ENCODE results near the gene MYH13.

The MYH13 gene

DNA sequence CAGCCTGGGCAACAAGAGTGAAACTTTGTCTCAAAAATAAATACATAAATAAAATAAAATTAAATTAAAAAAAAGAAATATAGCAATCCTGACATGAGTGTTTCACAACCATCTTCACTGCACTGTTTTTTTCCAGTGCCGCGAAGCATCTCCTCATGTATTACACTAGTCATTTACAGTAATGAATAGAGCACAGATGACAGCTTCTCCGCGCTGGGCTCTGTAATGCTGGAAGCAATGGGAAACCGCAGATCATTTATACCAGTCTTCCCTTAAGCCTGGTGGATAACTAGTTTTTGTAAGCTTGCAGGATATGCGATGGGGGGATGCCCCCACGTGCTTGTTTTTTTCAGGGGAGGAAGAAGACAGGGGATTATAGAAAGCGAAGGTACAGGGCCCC is 86.9 kb downstream of the MYH13 start:
- DNase-seq (ENCODE audit: low spot score): no peak
- in situ Hi-C loops (cut with MboI; ENCODE audit: low sequenced_read_pairs, unreplicated experiment): no loop called here
- TF ChIP-seq, protein P1, sequence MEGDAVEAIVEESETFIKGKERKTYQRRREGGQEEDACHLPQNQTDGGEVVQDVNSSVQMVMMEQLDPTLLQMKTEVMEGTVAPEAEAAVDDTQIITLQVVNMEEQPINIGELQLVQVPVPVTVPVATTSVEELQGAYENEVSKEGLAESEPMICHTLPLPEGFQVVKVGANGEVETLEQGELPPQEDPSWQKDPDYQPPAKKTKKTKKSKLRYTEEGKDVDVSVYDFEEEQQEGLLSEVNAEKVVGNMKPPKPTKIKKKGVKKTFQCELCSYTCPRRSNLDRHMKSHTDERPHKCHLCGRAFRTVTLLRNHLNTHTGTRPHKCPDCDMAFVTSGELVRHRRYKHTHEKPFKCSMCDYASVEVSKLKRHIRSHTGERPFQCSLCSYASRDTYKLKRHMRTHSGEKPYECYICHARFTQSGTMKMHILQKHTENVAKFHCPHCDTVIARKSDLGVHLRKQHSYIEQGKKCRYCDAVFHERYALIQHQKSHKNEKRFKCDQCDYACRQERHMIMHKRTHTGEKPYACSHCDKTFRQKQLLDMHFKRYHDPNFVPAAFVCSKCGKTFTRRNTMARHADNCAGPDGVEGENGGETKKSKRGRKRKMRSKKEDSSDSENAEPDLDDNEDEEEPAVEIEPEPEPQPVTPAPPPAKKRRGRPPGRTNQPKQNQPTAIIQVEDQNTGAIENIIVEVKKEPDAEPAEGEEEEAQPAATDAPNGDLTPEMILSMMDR (IDR thresholded peaks at IDR 0.05; ENCODE audit: borderline replicate concordance, control extremely low read depth, extremely low read depth, insufficient read depth, missing control alignments): no peak

DNA sequence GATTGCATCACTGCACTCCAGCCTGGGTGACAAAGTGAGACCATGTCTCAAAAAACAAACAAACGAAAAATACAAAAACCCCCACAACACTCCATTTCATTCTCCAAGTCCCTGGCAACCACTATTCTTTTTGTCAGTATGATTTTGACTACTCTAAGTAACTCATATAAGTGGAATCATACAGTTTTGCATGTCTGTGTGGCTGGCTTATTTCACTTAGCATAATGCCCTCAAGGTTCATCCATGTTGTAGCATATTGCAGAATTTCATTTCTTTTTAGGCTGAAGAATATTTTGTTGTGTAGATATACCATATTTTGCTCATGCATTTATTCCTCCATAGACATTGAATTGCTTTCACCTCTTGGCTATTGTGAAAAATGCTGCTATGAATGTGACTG is 92.7 kb downstream of the MYH13 start:
- TF ChIP-seq, protein P1 (IDR thresholded peaks at IDR 0.05; ENCODE audit: borderline replicate concordance, control extremely low read depth, extremely low read depth, insufficient read depth, missing control alignments): no peak
- no peak for DNase-seq (ENCODE audit: low spot score)
- in situ Hi-C loops (cut with MboI; ENCODE audit: low sequenced_read_pairs, unreplicated experiment): no loop called here

DNA sequence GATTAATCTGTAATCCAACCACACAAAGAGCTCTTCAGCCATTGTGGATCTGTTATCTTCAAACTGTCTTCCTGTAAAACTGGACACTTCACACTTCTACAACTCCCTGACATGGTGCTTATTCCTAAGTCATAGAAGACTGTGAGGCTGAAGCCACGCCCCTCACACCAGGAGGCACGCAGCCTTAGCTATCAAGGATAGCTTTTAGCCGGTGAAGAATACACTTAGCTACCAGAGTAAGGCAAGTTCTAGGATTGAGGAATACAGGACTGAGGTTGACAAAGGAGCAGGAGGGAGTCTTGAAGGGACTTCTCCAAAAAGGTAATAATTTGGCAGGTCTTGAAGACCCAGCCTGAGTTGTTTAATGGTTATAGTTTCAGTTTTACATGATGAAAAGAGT is 94.6 kb downstream of the MYH13 start:
- DNase-seq (ENCODE audit: low spot score): no peak
- TF ChIP-seq, protein P1 (IDR thresholded peaks at IDR 0.05; ENCODE audit: borderline replicate concordance, control extremely low read depth, extremely low read depth, insufficient read depth, missing control alignments): no peak
- in situ Hi-C loops (cut with MboI; ENCODE audit: low sequenced_read_pairs, unreplicated experiment): no loop called here

DNA sequence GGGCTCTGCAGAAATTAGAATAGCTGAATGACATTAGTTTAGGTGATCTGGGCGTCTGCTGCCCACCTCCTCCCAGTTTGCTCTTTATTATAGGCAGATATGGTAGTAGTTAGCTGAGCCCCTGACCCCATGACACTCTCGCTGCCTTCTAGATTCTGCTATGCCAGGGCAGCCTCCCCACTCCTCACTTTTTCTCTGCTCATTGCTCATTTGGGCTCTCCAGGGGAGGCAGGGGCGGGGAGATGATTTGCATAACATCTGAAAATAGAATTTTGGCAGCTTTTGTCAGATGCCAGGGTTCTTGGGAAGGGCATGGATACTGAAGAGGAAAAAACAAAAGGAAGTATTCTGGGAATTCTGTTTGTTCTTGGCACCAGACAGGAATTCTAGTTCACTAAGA is 96.4 kb downstream of the MYH13 start:
- DNase-seq (ENCODE audit: low spot score): no peak
- in situ Hi-C loops (cut with MboI; ENCODE audit: low sequenced_read_pairs, unreplicated experiment): no loop called here
- TF ChIP-seq, protein P1 (IDR thresholded peaks at IDR 0.05; ENCODE audit: borderline replicate concordance, control extremely low read depth, extremely low read depth, insufficient read depth, missing control alignments): no peak

DNA sequence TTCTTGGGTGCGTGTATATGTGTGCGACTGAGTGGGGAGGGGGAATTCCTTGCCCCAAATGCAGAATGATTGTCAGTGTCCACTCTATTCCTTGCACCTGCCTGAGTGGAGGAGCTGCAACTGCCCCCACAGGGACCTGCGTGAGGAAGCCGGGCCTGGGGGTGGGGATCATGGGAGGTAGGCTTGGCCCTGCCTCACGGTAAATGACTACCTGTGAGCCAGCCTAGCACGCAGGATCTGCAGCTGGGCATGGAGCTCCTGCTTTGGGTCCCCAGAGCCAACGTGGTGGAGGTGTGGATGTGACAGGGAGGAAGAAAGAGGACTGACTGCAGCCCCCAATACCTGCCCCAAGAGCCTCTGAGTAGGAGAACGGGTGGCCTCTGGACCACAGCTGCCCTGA is 97.4 kb downstream of the MYH13 start:
- no peak for DNase-seq (ENCODE audit: low spot score)
- TF ChIP-seq, protein P1 (IDR thresholded peaks at IDR 0.05; ENCODE audit: borderline replicate concordance, control extremely low read depth, extremely low read depth, insufficient read depth, missing control alignments): no peak
- in situ Hi-C loops (cut with MboI; ENCODE audit: low sequenced_read_pairs, unreplicated experiment): no loop called here

DNA sequence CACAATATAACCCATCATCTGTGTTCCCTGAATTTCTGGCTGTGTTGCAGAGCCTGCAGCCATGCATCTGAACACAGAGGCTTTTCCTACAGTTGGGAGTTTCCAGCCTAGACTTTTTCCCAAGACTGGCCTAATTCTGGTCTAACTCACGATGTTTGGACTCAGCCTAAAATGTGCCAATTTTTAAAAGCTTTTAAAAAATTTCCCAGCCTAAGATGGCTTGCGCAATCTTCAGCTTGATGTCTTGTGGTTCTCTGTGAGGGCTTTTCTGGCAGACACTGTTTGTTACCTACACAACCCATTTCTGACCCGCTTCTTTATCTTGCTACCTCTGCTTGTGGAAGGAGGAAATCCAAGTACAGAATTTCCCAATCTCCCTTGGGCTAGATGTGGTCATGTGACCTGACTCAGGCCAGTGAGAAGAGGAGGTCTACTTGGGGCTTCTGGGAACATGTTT is 101.7 kb downstream of the MYH13 start:
- no peak for DNase-seq (ENCODE audit: low spot score)
- TF ChIP-seq, protein P1 (IDR thresholded peaks at IDR 0.05; ENCODE audit: borderline replicate concordance, control extremely low read depth, extremely low read depth, insufficient read depth, missing control alignments): no peak
- in situ Hi-C loops (cut with MboI; ENCODE audit: low sequenced_read_pairs, unreplicated experiment): no loop called here

DNA sequence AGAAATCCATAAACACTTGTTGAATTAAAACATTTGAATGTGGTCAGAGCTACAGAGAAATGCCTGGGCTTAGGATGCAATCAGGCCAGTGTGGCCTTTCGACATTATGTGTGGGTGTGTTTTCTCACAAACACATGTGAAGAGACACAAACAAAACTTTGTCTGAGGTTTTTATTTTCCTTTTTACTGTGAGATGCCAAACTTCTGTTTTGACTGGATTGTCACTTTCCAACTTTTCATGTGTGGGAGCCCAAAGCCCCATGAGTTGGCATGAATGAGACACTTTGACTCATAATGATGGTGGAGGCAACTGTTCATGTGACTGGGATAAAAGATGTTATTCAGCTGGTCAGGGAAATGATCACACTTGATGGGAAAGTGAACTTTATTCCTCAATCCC is 102.5 kb downstream of the MYH13 start:
- no peak for DNase-seq (ENCODE audit: low spot score)
- TF ChIP-seq, protein P1 (IDR thresholded peaks at IDR 0.05; ENCODE audit: borderline replicate concordance, control extremely low read depth, extremely low read depth, insufficient read depth, missing control alignments): no peak
- in situ Hi-C loops (cut with MboI; ENCODE audit: low sequenced_read_pairs, unreplicated experiment): no loop called here

Measured in GM13976 (cell line).